Measurements from ENCODE around the gene NRXN2. TPM values are rescaled to one million over a fixed set of nuclear protein-coding genes. Genes with fewer than 3 reads are reported as not detected.

The NRXN2 gene
- total and polyA plus RNA-seq, 3 donors from 2014 or later, result 32.6 to 46.8 (median 40.1) TPM

DNA sequence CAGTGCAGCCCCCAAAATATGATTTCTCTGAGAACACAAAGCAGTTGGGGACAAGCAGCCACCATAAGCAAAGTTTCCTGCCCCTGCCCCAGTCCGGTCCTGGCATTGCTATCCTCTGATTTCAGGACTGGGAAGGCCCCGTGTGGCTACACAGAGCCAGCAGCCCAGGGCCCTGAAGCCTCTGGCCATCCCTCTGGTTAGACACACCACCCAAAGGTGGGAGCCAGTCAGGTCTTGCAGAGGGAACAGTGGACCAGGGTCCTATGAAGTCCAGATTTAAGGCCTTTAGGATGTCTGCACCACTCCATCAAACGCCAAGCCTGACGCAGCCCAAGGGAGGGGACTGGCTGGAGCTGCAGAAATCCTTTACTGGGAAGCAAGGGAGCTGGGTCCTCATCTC lies 68.6 kb downstream of the NRXN2 start:
- DNase-seq, result no peak

DNA sequence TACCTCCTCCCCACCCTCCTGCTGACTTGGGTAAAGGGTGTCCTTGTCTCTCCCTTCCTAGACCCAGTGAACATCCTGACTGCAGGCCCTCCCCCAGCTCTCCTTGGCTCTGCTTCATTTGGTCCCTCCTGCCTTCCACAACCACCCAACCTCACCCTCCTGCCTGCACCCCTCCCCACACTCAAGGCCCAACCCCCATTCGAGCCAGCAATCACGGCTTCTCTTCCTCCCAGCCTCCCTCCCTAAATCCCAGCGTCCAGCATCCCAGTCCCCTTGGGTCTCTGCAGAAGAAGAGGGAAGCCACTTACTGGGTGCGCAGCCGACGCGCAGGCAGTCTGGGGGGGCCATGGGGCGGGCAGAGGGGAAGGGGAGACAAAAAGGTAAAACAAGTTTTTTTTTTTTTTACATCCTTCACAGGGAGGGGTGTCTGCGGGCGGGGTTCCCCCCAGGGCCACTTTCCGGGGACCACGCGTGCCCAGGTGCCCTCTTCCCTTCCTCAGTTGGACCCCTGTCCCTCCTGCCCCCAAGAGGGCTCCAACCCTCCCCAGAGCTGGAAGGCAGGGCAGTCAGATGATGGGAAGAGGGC lies 69.5 kb downstream of the NRXN2 start:
- no peak overlapping the region for H3K27ac ChIP-seq
- no peaks in the 10 kb centered on the region for H3K27me3 ChIP-seq
- no peaks in the 10 kb centered on the region for H3K9me3 ChIP-seq
- no peak for TF ChIP-seq POLR2A (IDR thresholded peaks at IDR 0.05)
- no peaks in the 10 kb centered on the region for H3K36me3 ChIP-seq (ENCODE audit: low read depth, missing control alignments)
- H3K4me3 ChIP-seq, result no peak overlapping the region
- no peak for DNase-seq
- WGBS, 2 donors, result 65 to 71% methylated on average over 13 of the region's 13 CpGs
- intact Hi-C loops (cut with DNase I; ENCODE audit: low total_unique reads), result loop anchor here (5.0 kb wide), 1 partner anchor 101 kb away; no protein-coding TSS in a partner anchor
- H3K4me1 ChIP-seq, result peaks cover 5% of the 10 kb centered on the region

More for the DNA sequence above, 68.6 kb downstream of the NRXN2 start:
- 97 to 100% methylated on average over 3 to 4 of the region's 4 CpGs for WGBS, 2 donors
- Histone ChIP-seq H3K36me3 (ENCODE audit: low read depth, missing control alignments) (no peaks in the 10 kb centered on the region), H3K4me1 (no peaks in the 10 kb centered on the region), H3K9me3 (no peaks in the 10 kb centered on the region), H3K27me3 (no peaks in the 10 kb centered on the region), H3K4me3 (no peak overlapping the region), H3K27ac (no peak overlapping the region)
- intact Hi-C loops (cut with DNase I; ENCODE audit: low total_unique reads), result loop anchor here (5.0 kb wide), 1 partner anchor 102 kb away; no protein-coding TSS in a partner anchor
- TF ChIP-seq CTCF (IDR thresholded peaks at IDR 0.05), result no peak
- no peak for TF ChIP-seq POLR2A (IDR thresholded peaks at IDR 0.05)

GRCh38 chr11:64652586-64653387 lies 70.2 kb downstream of the NRXN2 start:
- peak; percentile 86 for DNase-seq
- peak; percentile 88 to 93 (median 91) for TF ChIP-seq CTCF (IDR thresholded peaks at IDR 0.05)
- TF ChIP-seq POLR2A (IDR thresholded peaks at IDR 0.05), result no peak
- Histone ChIP-seq H3K4me3 (no peak overlapping the region), H3K27me3 (no peaks in the 10 kb centered on the region), H3K4me1 (peaks cover 5% of the 10 kb centered on the region), H3K36me3 (ENCODE audit: low read depth, missing control alignments) (no peaks in the 10 kb centered on the region), H3K27ac (no peak overlapping the region), H3K9me3 (no peaks in the 10 kb centered on the region)
- 53 to 64% methylated on average over 13 of the region's 13 CpGs for WGBS, 2 donors
- intact Hi-C loops (cut with DNase I; ENCODE audit: low total_unique reads), result loop anchor here (5.0 kb wide), 1 partner anchor 100 kb away; no protein-coding TSS in a partner anchor

- intact Hi-C loops (cut with DNase I; ENCODE audit: low total_unique reads), result loop anchor here (5.0 kb wide), 1 partner anchor 99 kb away; no protein-coding TSS in a partner anchor
- no peak overlapping the region for H3K4me3 ChIP-seq
- H3K36me3 ChIP-seq (ENCODE audit: low read depth, missing control alignments), result no peaks in the 10 kb centered on the region
- peaks cover 10% of the 10 kb centered on the region for H3K4me1 ChIP-seq
- TF ChIP-seq POLR2A (IDR thresholded peaks at IDR 0.05) (no peak), CTCF (IDR thresholded peaks at IDR 0.05) (peak; percentile 23 to 51 (median 27))
- WGBS, 2 donors, result 65 to 77% methylated on average over 18 of the region's 18 CpGs
- no peaks in the 10 kb centered on the region for H3K9me3 ChIP-seq
- DNase-seq, result no peak
- no peaks in the 10 kb centered on the region for H3K27me3 ChIP-seq
- H3K27ac ChIP-seq, result no peak overlapping the region
Measured at GRCh38 chr11:64650923-64651523, 72.0 kb downstream of the NRXN2 start.

- TF ChIP-seq CTCF (IDR thresholded peaks at IDR 0.05) (peak; percentile 52 to 53 (median 53)), POLR2A (IDR thresholded peaks at IDR 0.05) (no peak)
- DNase-seq, result peak; percentile 50
- H3K9me3 ChIP-seq, result no peaks in the 10 kb centered on the region
- WGBS, 2 donors, result 26 to 53% methylated on average over 3 to 6 of the region's 6 CpGs
- no peak overlapping the region for H3K4me3 ChIP-seq
- no peaks in the 10 kb centered on the region for H3K36me3 ChIP-seq (ENCODE audit: low read depth, missing control alignments)
- H3K27ac ChIP-seq, result no peak overlapping the region
- peaks cover 10% of the 10 kb centered on the region for H3K4me1 ChIP-seq
- intact Hi-C loops (cut with DNase I; ENCODE audit: low total_unique reads), result no loop called here
- no peaks in the 10 kb centered on the region for H3K27me3 ChIP-seq
Measured at GRCh38 chr11:64649291-64649697, 73.7 kb downstream of the NRXN2 start.
